ENCODE results near the gene EP300. TPM values are rescaled to one million over a fixed set of nuclear protein-coding genes. Genes with fewer than 3 reads are reported as not detected.
"Not testable (repeated sequence)": the region's sequence is repeated elsewhere in the genome, so short reads cannot be mapped to it uniquely, and the experiment has no call there.

The EP300 gene
- total RNA-seq, 1 donor from 2014 or later = 42.5 TPM

GRCh38 chr22:41157083-41157482 lies 64.7 kb downstream of the EP300 start:
- DNase-seq = no peak

- DNase-seq = no peak
Measured at GRCh38 chr22:41169157-41169556, 76.8 kb downstream of the EP300 start.

- DNase-seq = no peak
Measured at GRCh38 chr22:41171996-41172395, 79.6 kb downstream of the EP300 start.

GRCh38 chr22:41175546-41175945 lies 83.2 kb downstream of the EP300 start:
- peak; percentile 21 for DNase-seq

- no peak for DNase-seq
Measured at GRCh38 chr22:41177040-41177621, 84.7 kb downstream of the EP300 start.

GRCh38 chr22:41177622-41178424 lies 85.4 kb downstream of the EP300 start:
- DNase-seq = no peak

- no peak for DNase-seq
Measured at GRCh38 chr22:41178425-41178975, 86.1 kb downstream of the EP300 start.

GRCh38 chr22:41180362-41180761 lies 88.0 kb downstream of the EP300 start:
- DNase-seq = not testable (repeated sequence)

GRCh38 chr22:41180926-41181325 lies 88.5 kb downstream of the EP300 start:
- DNase-seq = no peak

- DNase-seq = peak; percentile 93
Measured at GRCh38 chr22:41181349-41182241, 89.2 kb downstream of the EP300 start.

GRCh38 chr22:41184679-41185078 lies 92.3 kb downstream of the EP300 start:
- peak; percentile 65 for DNase-seq

GRCh38 chr22:41191467-41191866 lies 99.1 kb downstream of the EP300 start:
- no peak for DNase-seq

- DNase-seq = no peak
Measured at GRCh38 chr22:41193829-41194228, 101.4 kb downstream of the EP300 start.

- DNase-seq = peak; percentile 79
Measured at GRCh38 chr22:41197038-41197972, 104.9 kb downstream of the EP300 start.

GRCh38 chr22:41198027-41198580 lies 105.7 kb downstream of the EP300 start:
- DNase-seq = peak; percentile 62

- DNase-seq = no peak
Measured at GRCh38 chr22:41201141-41201540, 108.7 kb downstream of the EP300 start.

GRCh38 chr22:41203118-41203517 lies 110.7 kb downstream of the EP300 start:
- no peak for DNase-seq

GRCh38 chr22:41204066-41204465 lies 111.7 kb downstream of the EP300 start:
- no peak for DNase-seq

GRCh38 chr22:41204992-41205900 lies 112.9 kb downstream of the EP300 start, which contains the start of gene L3MBTL2:
Gene L3MBTL2 (plus strand): TSS chr22:41205312. CDS start chr22:41205363, 51 bp downstream.
- DNase-seq = peak; percentile 97

- DNase-seq = no peak
Measured at GRCh38 chr22:41206719-41207118, 114.3 kb downstream of the EP300 start.

All from dermis blood vessel endothelial cell (primary cell).